Activated T-helper 1 cell treated with anti-CD3 and anti-CD28 coated beads, Interleukin-12 subunit alpha, Interleukin-12 subunit beta, Interleukin-2, Interleukin-4 antibody, amounts not matched to agents 30 ng/mL and 10 ng/mL and 1 ng/mL, durations not matched to agents 14 hours and 24 hours and 36 hours (primary cell): ENCODE results near the gene TBX10. TPM values are rescaled to one million over a fixed set of nuclear protein-coding genes. Genes with fewer than 3 reads are reported as not detected.
"Not testable (repeated sequence)": the region's sequence is repeated elsewhere in the genome, so short reads cannot be mapped to it uniquely, and the experiment has no call there.

ENCODE experiments used
- DNase-seq: peaks from one replicate; pipeline ENCODE4 v3.0.0; 2021; ENCODE audit warnings: low spot score
- H3K27ac Mint-ChIP-seq: one replicate; pipeline ENCODE4 v1.8.0; 2021; ENCODE audit warnings: mild to moderate bottlenecking, mixed read lengths
- H3K27me3 Mint-ChIP-seq: one replicate; pipeline ENCODE4 v1.8.0; 2022; ENCODE audit warnings: mild to moderate bottlenecking, moderate library complexity, mixed read lengths; ENCODE audit not compliant: insufficient read depth
- H3K36me3 Mint-ChIP-seq: one replicate; pipeline ENCODE4 v1.8.0; 2021; ENCODE audit warnings: low read depth, mixed read lengths
- H3K4me1 Mint-ChIP-seq: one replicate; pipeline ENCODE4 v1.8.0; 2021; ENCODE audit warnings: low read depth, mixed read lengths
- H3K4me3 Mint-ChIP-seq: one replicate; pipeline ENCODE4 v1.8.0; 2021; ENCODE audit warnings: mild to moderate bottlenecking, moderate library complexity, mixed read lengths
- H3K9me3 Mint-ChIP-seq: one replicate; pipeline ENCODE4 v1.8.0; 2021; ENCODE audit warnings: mixed read lengths
- intact Hi-C: fragments of 100-400 bp; cut with micrococcal nuclease; formaldehyde crosslinking; loops from one replicate; pipeline ENCODE4 v1.15.1; 2024
- total RNA-seq: library from RNA; stranded (reverse); gene quantifications from 2 replicates; pipeline ENCODE4 v1.2.3, GENCODE V29; 2022

The TBX10 gene
- total RNA-seq, 1 donor from 2014 or later, result not detected

- H3K27me3 Mint-ChIP-seq, H3K36me3 Mint-ChIP-seq, H3K4me3 Mint-ChIP-seq, DNase-seq, H3K9me3 Mint-ChIP-seq, H3K27ac Mint-ChIP-seq, H3K4me1 Mint-ChIP-seq, intact Hi-C loops: not testable (repeated sequence)
Observed at GRCh38 chr11:67637441-67637840, 2.1 kb downstream of the TBX10 start.

GRCh38 chr11:67636962-67637361 is 2.6 kb downstream of the TBX10 start:
- no peak overlapping the region for H3K27ac Mint-ChIP-seq
- no peaks in the 10 kb centered on the region for H3K9me3 Mint-ChIP-seq
- H3K4me3 Mint-ChIP-seq, result no peak overlapping the region
- H3K27me3 Mint-ChIP-seq, result peaks cover 1% of the 10 kb centered on the region
- no peaks in the 10 kb centered on the region for H3K36me3 Mint-ChIP-seq
- no peak for DNase-seq
- peaks cover 7% of the 10 kb centered on the region for H3K4me1 Mint-ChIP-seq
- intact Hi-C loops, result no loop called here

- Mint-ChIP-seq H3K4me1 (peaks cover 11% of the 10 kb centered on the region), H3K36me3 (no peaks in the 10 kb centered on the region), H3K27ac (no peak overlapping the region), H3K9me3 (no peaks in the 10 kb centered on the region), H3K4me3 (no peak overlapping the region), H3K27me3 (peaks cover 3% of the 10 kb centered on the region)
- DNase-seq, result no peak
- intact Hi-C loops, result no loop called here
Observed at GRCh38 chr11:67635231-67635521, 4.4 kb downstream of the TBX10 start.

- Mint-ChIP-seq H3K4me1 (peaks cover 11% of the 10 kb centered on the region), H3K27me3 (peaks cover 3% of the 10 kb centered on the region), H3K4me3 (no peak overlapping the region), H3K27ac (no peak overlapping the region), H3K9me3 (no peaks in the 10 kb centered on the region), H3K36me3 (no peaks in the 10 kb centered on the region)
- no peak for DNase-seq
- intact Hi-C loops, result no loop called here
Observed at GRCh38 chr11:67634366-67635230, 5.0 kb downstream of the TBX10 start.

- Mint-ChIP-seq H3K4me1 (peaks cover 11% of the 10 kb centered on the region), H3K27ac (no peak overlapping the region), H3K4me3 (no peak overlapping the region), H3K9me3 (no peaks in the 10 kb centered on the region), H3K27me3 (peaks cover 3% of the 10 kb centered on the region), H3K36me3 (no peaks in the 10 kb centered on the region)
- intact Hi-C loops, result no loop called here
- no peak for DNase-seq
Observed at GRCh38 chr11:67633758-67634365, 5.7 kb downstream of the TBX10 start.

GRCh38 chr11:67632982-67633755 is 6.4 kb downstream of the TBX10 start:
- no peak overlapping the region for H3K4me3 Mint-ChIP-seq
- H3K9me3 Mint-ChIP-seq, result no peaks in the 10 kb centered on the region
- H3K4me1 Mint-ChIP-seq, result peaks cover 11% of the 10 kb centered on the region
- H3K27me3 Mint-ChIP-seq, result peaks cover 3% of the 10 kb centered on the region
- H3K27ac Mint-ChIP-seq, result no peak overlapping the region
- no peak for DNase-seq
- no peaks in the 10 kb centered on the region for H3K36me3 Mint-ChIP-seq
- intact Hi-C loops, result no loop called here

- DNase-seq, result no peak
- no peak overlapping the region for H3K4me3 Mint-ChIP-seq
- no peaks in the 10 kb centered on the region for H3K36me3 Mint-ChIP-seq
- no peaks in the 10 kb centered on the region for H3K9me3 Mint-ChIP-seq
- H3K27me3 Mint-ChIP-seq, result peaks cover 3% of the 10 kb centered on the region
- no peak overlapping the region for H3K27ac Mint-ChIP-seq
- intact Hi-C loops, result no loop called here
- peaks cover 11% of the 10 kb centered on the region for H3K4me1 Mint-ChIP-seq
Observed at GRCh38 chr11:67632175-67632981, 7.2 kb downstream of the TBX10 start.

- Mint-ChIP-seq H3K27ac (no peak overlapping the region), H3K9me3 (no peaks in the 10 kb centered on the region), H3K27me3 (peaks cover 3% of the 10 kb centered on the region), H3K4me1 (peaks cover 6% of the 10 kb centered on the region), H3K36me3 (no peaks in the 10 kb centered on the region), H3K4me3 (peak overlapping the region; percentile 65)
- no peak for DNase-seq
- intact Hi-C loops, result no loop called here
Observed at GRCh38 chr11:67631853-67632174, 7.7 kb downstream of the TBX10 start.

- peaks cover 3% of the 10 kb centered on the region for H3K27me3 Mint-ChIP-seq
- intact Hi-C loops, result no loop called here
- peaks cover 4% of the 10 kb centered on the region for H3K4me1 Mint-ChIP-seq
- no peaks in the 10 kb centered on the region for H3K9me3 Mint-ChIP-seq
- no peaks in the 10 kb centered on the region for H3K36me3 Mint-ChIP-seq
- H3K4me3 Mint-ChIP-seq, result peak overlapping the region; percentile 83
- H3K27ac Mint-ChIP-seq, result no peak overlapping the region
- DNase-seq, result no peak
Observed at GRCh38 chr11:67631411-67631810, 8.2 kb downstream of the TBX10 start.

GRCh38 chr11:67630943-67631331 is 8.6 kb downstream of the TBX10 start:
- Mint-ChIP-seq H3K27ac (peak overlapping the region; percentile 41), H3K4me1 (peaks cover 4% of the 10 kb centered on the region), H3K4me3 (peak overlapping the region; percentile 83), H3K36me3 (no peaks in the 10 kb centered on the region), H3K27me3 (peaks cover 3% of the 10 kb centered on the region), H3K9me3 (no peaks in the 10 kb centered on the region)
- DNase-seq, result no peak
- intact Hi-C loops, result loop anchor here (1.0 kb wide), 4 partner anchors 25 to 399 kb away; partner anchors contain the start of genes CDK2AP2, NDUFS8 and NDUFV1

GRCh38 chr11:67630228-67630942 is 9.2 kb downstream of the TBX10 start:
- Mint-ChIP-seq H3K4me1 (peaks cover 7% of the 10 kb centered on the region), H3K27me3 (peaks cover 3% of the 10 kb centered on the region), H3K4me3 (peak overlapping the region; percentile 84), H3K36me3 (no peaks in the 10 kb centered on the region), H3K27ac (peak overlapping the region; percentile 92), H3K9me3 (no peaks in the 10 kb centered on the region)
- intact Hi-C loops, result loop anchor here (1.0 kb wide), 4 partner anchors 24 to 400 kb away; partner anchors contain the start of genes CDK2AP2, NDUFS8 and NDUFV1
- peak; percentile 94 for DNase-seq
